ENCODE data around the gene PRRT1. TPM values are rescaled to one million over a fixed set of nuclear protein-coding genes. Genes with fewer than 3 reads are reported as not detected.

The PRRT1 gene
- total and polyA plus RNA-seq, 2 experiments from 2014 or later: 1.2 to 2.1 TPM

DNA sequence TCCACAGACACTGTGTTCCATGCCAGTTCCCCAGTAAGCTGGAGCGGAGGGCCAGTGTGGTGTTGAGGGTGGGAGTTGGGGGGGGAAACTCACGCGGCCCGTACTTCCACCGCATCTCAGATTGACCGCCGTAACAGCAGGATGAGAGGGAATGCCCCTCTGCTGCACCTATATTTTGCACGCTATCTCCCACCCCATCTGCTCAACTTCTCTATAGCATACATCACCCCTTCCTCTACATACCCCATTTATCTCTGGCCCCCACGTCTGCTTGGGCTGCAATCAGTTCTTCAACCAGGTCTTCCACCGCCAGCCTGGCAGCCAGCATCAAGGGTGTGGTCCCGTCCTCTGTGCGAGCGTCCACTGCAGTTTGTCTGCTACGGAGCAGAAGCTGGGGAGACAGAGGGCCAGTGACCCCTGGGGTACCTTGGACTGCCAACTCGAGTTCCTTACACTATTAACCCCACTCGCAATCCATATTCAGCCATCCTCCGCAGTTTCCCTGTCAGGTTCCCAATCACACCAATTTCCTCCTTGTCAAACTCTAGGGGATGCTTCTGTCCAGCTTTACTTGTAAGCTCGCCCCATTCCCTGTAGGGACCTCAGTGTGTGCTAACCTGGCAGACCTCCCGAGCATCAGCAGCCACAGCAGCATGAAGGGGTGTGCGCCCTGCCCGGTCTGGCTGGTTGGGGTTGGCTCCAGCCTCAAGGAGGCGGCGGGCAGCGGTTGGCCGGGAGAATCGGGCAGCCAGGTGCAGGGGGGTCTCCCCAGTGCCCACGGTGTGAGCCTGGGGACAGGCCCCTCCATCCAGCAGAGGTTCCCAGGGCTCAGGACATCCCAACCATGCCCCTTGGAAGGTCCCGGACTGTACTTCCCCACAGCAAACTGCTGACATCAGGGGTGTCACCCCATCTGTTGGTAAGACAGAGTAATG is 45.2 kb upstream of the PRRT1 start:
- 19 to 25% methylated on average over 23 to 28 of the region's 28 CpGs for WGBS, 2 experiments (ENCODE audit: low coverage in 1 of 2, low lambda C conversion rate in 2 of 2, missing lambda C conversion rate in 2 of 2)
- Histone ChIP-seq H3F3A (ENCODE audit: insufficient read depth) (peaks cover 13% of the 10 kb centered on the region), H2AFZ (peak overlapping the region; percentile 62), H3K79me2 (ENCODE audit: insufficient read depth) (no peaks in the 10 kb centered on the region), H4K20me1 (ENCODE audit: insufficient read depth) (no peaks in the 10 kb centered on the region), H3K4me2 (ENCODE audit: unreplicated experiment) (peak overlapping the region; percentile 81), H3K9me3 (ENCODE audit: low read depth) (no peaks in the 10 kb centered on the region), H3K36me3 (ENCODE audit: low read depth) (no peaks in the 10 kb centered on the region), H3K4me3 (peak overlapping the region; percentile 82), H3K4me1 (ENCODE audit: insufficient read depth) (peaks cover 25% of the 10 kb centered on the region), H3K27me3 (replicated peaks; ENCODE audit: insufficient read depth) (no peaks in the 10 kb centered on the region), H3K9me2 (ENCODE audit: insufficient read depth) (no peaks in the 10 kb centered on the region), H3K9ac (peak overlapping the region; percentile 97), H3K27ac (peak overlapping the region; percentile 97)
- peak; percentile 45 for DNase-seq
- TF ChIP-seq EZH2 (IDR thresholded peaks at IDR 0.05; ENCODE audit: insufficient read depth, poor library complexity, severe bottlenecking) (no peak), EZH2phosphoT487 (IDR thresholded peaks at IDR 0.05; ENCODE audit: insufficient read depth, low read depth) (no peak)
- in situ Hi-C loops (cut with MboI): no loop called here

DNA sequence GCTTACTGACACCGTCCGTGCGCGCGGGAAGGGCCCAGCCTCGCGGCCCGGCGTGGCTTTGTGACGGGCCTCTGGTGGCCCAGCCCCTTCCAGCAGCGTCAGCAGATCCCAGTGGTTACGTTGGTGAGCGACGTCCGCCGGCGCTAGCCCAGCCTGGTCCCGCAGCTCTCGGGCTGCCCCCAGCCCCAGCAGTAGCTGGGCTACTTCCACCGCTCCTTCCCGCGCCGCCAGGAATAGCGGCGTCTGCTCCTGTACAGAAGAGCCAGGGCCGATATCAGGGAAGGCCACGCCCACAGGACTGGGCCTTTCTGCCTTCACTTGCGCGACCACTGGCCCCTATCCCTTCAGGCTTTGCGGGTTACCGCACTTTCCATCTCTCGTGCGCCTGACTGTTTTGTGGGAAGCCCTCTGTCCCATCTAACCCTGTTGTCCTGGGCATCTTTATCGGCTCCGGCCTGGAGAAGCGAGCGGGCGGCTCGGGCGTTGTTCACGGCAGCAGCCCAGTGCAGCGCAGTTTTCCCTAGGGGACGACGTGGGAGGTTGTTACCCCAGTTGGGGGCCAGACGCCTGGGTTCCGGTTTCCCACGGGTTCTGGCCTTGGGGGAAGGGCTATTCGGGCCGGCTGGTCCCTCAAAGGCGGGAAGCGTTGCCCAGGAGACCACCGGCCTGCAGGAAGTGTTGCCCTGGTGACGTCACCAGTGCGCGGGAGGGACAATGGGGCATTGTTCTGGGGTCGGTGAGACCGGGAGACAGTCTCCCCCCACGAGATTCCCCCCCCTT is 44.4 kb upstream of the PRRT1 start:
- Histone ChIP-seq H3K27ac (peak overlapping the region; percentile 97), H3K36me3 (ENCODE audit: low read depth) (no peaks in the 10 kb centered on the region), H3K4me3 (peak overlapping the region; percentile 82), H3K9me2 (ENCODE audit: insufficient read depth) (no peaks in the 10 kb centered on the region), H3K9ac (peak overlapping the region; percentile 97), H3K9me3 (ENCODE audit: low read depth) (no peaks in the 10 kb centered on the region), H2AFZ (peak overlapping the region; percentile 62), H4K20me1 (ENCODE audit: insufficient read depth) (no peaks in the 10 kb centered on the region), H3K4me2 (ENCODE audit: unreplicated experiment) (peak overlapping the region; percentile 81), H3K4me1 (ENCODE audit: insufficient read depth) (peaks cover 25% of the 10 kb centered on the region), H3K27me3 (replicated peaks; ENCODE audit: insufficient read depth) (no peaks in the 10 kb centered on the region), H3K79me2 (ENCODE audit: insufficient read depth) (no peaks in the 10 kb centered on the region), H3F3A (ENCODE audit: insufficient read depth) (peaks cover 13% of the 10 kb centered on the region)
- 0 to 1% methylated on average over 51 to 58 of the region's 58 CpGs for WGBS, 2 experiments (ENCODE audit: low coverage in 1 of 2, low lambda C conversion rate in 2 of 2, missing lambda C conversion rate in 2 of 2)
- no peak for TF ChIP-seq EZH2 (IDR thresholded peaks at IDR 0.05; ENCODE audit: insufficient read depth, poor library complexity, severe bottlenecking)
- TF ChIP-seq EZH2phosphoT487 (IDR thresholded peaks at IDR 0.05; ENCODE audit: insufficient read depth, low read depth): no peak
- in situ Hi-C loops (cut with MboI): no loop called here
- DNase-seq: peak; percentile 89

DNA sequence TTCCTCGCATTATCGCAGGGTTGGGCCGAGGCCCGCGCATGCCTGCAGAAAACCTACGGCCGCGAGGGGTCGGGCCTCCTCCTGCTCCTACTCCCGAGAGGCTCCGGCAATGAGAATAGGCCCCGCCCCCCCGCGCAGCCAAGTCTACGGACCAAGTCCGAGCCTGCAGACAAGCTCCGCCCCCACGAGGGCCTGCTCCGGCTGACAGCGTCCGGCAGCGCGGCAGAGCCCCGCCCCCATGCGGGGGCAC is 43.8 kb upstream of the PRRT1 start:
- no peaks in the 10 kb centered on the region for H3K9me3 ChIP-seq (ENCODE audit: low read depth)
- peaks cover 13% of the 10 kb centered on the region for H3F3A ChIP-seq (ENCODE audit: insufficient read depth)
- no peak overlapping the region for H2AFZ ChIP-seq
- peak overlapping the region; percentile 89; the same call in 1 of the 2 replicates for H3K9ac ChIP-seq
- in situ Hi-C loops (cut with MboI): no loop called here
- no peak overlapping the region for H3K4me3 ChIP-seq
- no peaks in the 10 kb centered on the region for H3K9me2 ChIP-seq (ENCODE audit: insufficient read depth)
- 1% methylated on average over 19 to 21 of the region's 25 CpGs for WGBS, 2 experiments (ENCODE audit: low coverage in 1 of 2, low lambda C conversion rate in 2 of 2, missing lambda C conversion rate in 2 of 2)
- H3K27ac ChIP-seq: no peak overlapping the region
- no peaks in the 10 kb centered on the region for H3K27me3 ChIP-seq (replicated peaks; ENCODE audit: insufficient read depth)
- peak; percentile 100 for DNase-seq
- no peaks in the 10 kb centered on the region for H3K36me3 ChIP-seq (ENCODE audit: low read depth)
- TF ChIP-seq EZH2 (IDR thresholded peaks at IDR 0.05; ENCODE audit: insufficient read depth, poor library complexity, severe bottlenecking) (no peak), EZH2phosphoT487 (IDR thresholded peaks at IDR 0.05; ENCODE audit: insufficient read depth, low read depth) (no peak)
- H3K4me2 ChIP-seq (ENCODE audit: unreplicated experiment): no peak overlapping the region
- peaks cover 25% of the 10 kb centered on the region for H3K4me1 ChIP-seq (ENCODE audit: insufficient read depth)
- H3K79me2 ChIP-seq (ENCODE audit: insufficient read depth): no peaks in the 10 kb centered on the region
- H4K20me1 ChIP-seq (ENCODE audit: insufficient read depth): no peaks in the 10 kb centered on the region

DNA sequence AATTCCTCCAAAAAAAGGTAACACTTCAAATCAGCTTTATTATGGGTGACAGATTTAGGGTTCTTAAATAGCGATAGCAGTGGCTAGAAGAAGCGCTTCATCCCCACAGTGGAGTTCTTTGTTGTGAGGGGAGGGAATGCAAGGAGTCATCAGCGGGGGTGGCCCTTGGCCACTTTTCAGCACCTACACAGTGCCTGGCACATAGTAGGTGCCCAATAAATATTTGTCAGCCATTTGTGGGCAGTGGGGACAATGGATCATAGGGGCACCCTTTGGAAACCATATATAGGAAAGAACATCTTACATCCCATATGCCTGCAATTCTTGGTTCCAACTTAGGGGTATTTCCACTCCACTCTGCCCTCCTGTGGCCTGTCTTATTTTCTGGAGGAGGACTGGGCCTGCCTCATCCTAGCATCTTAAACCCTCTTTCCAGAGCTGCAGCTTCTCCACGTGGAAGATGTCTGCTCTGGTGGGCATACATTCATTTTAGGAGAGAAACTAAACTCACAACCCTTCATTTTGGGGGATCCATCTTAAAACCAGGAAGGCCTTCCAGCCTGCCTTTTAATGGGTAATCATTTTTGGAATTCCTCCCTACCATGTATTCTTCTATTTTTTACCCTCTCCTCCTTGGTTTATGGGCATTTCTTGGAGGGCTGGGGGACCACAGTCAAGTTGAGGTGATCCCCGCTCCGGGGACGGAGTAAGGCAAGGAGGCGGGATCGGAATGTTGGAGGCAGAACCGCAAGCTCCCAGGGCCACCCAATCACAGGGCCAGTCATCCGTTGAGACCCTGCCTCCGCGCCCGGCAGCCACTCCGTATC is 43.3 kb upstream of the PRRT1 start:
- peak overlapping the region; percentile 95 for H3K4me2 ChIP-seq (ENCODE audit: unreplicated experiment)
- peaks cover 13% of the 10 kb centered on the region for H3F3A ChIP-seq (ENCODE audit: insufficient read depth)
- H3K9me2 ChIP-seq (ENCODE audit: insufficient read depth): no peaks in the 10 kb centered on the region
- peak overlapping the region; percentile 80 for H3K4me3 ChIP-seq
- peak; percentile 82 for DNase-seq
- peaks cover 5% of the 10 kb centered on the region for H3K79me2 ChIP-seq (ENCODE audit: insufficient read depth)
- WGBS, 2 experiments (ENCODE audit: low coverage in 1 of 2, low lambda C conversion rate in 2 of 2, missing lambda C conversion rate in 2 of 2): 11% methylated on average over 15 of the region's 15 CpGs
- peak overlapping the region; percentile 91 for H3K27ac ChIP-seq
- H3K4me1 ChIP-seq (ENCODE audit: insufficient read depth): peaks cover 28% of the 10 kb centered on the region
- H3K27me3 ChIP-seq (replicated peaks; ENCODE audit: insufficient read depth): no peaks in the 10 kb centered on the region
- no peaks in the 10 kb centered on the region for H4K20me1 ChIP-seq (ENCODE audit: insufficient read depth)
- in situ Hi-C loops (cut with MboI): no loop called here
- TF ChIP-seq EZH2phosphoT487 (IDR thresholded peaks at IDR 0.05; ENCODE audit: insufficient read depth, low read depth) (no peak), EZH2 (IDR thresholded peaks at IDR 0.05; ENCODE audit: insufficient read depth, poor library complexity, severe bottlenecking) (no peak)
- no peaks in the 10 kb centered on the region for H3K9me3 ChIP-seq (ENCODE audit: low read depth)
- peak overlapping the region; percentile 89 for H3K9ac ChIP-seq
- H3K36me3 ChIP-seq (ENCODE audit: low read depth): no peaks in the 10 kb centered on the region
- peak overlapping the region; percentile 78 for H2AFZ ChIP-seq
